Natural killer cell (primary cell): Measurements from ENCODE around the gene GTF2IRD1. TPM values are rescaled to one million over a fixed set of nuclear protein-coding genes. Genes with fewer than 3 reads are reported as not detected.

Experiments used
- ATAC-seq, 3 donors: fragments of 150-1000 bp in 2 of 3; fragments of 200-7000 bp in 1 of 3; cut with Tn5 transposase; 1 replicate in 1 of 3; 2 replicates in 2 of 3; pipeline ENCODE4 v1.10.0; 2021; ENCODE audit warnings: mild to moderate bottlenecking in 2 of 3, moderate library complexity in 2 of 3
- DNase-seq, 2 donors: peaks; one replicate each; pipeline versions ENCODE4 v3.0.0 to v3.0.0-alpha.2; 2013 to 2021; ENCODE audit warnings: mixed read lengths in 1 of 2
- H3K27ac ChIP-seq: one replicate; pipeline ENCODE4 v1.5.1; 2013; ENCODE audit warnings: mild to moderate bottlenecking, low read length
- H3K27me3 ChIP-seq: one replicate; pipeline ENCODE4 v1.6.1; 2013; ENCODE audit warnings: low read length; ENCODE audit not compliant: control insufficient read depth, insufficient read depth
- H3K36me3 ChIP-seq: one replicate; pipeline ENCODE4 v1.6.1; 2013; ENCODE audit warnings: low read length; ENCODE audit not compliant: control insufficient read depth, insufficient read depth
- H3K4me1 ChIP-seq: one replicate; pipeline ENCODE4 v1.6.1; 2013; ENCODE audit warnings: low read length; ENCODE audit not compliant: control insufficient read depth, insufficient read depth
- H3K4me3 ChIP-seq: one replicate; pipeline ENCODE4 v1.5.1; 2013; ENCODE audit warnings: low read length
- H3K9me3 ChIP-seq: one replicate; pipeline ENCODE4 v1.6.1; 2013; ENCODE audit warnings: low read length; ENCODE audit not compliant: control insufficient read depth, insufficient read depth
- H3K27ac Mint-ChIP-seq, 2 donors: one replicate each; pipeline ENCODE4 v1.8.0; 2022; ENCODE audit warnings: mild to moderate bottlenecking in 2 of 2, mixed read lengths in 2 of 2, moderate library complexity in 1 of 2
- H3K27me3 Mint-ChIP-seq, 2 donors: one replicate each; pipeline ENCODE4 v1.8.0; 2022; ENCODE audit warnings: low read depth in 2 of 2, mixed read lengths in 2 of 2
- H3K36me3 Mint-ChIP-seq: one replicate; pipeline ENCODE4 v1.8.0; 2022; ENCODE audit warnings: mixed read lengths
- H3K4me1 Mint-ChIP-seq, 2 donors: one replicate each; pipeline ENCODE4 v1.8.0; 2022; ENCODE audit warnings: mixed read lengths in 2 of 2
- H3K4me3 Mint-ChIP-seq: one replicate; pipeline ENCODE4 v1.8.0; 2022; ENCODE audit warnings: mild to moderate bottlenecking, moderate library complexity, mixed read lengths
- H3K9me3 Mint-ChIP-seq, 2 donors: one replicate each; pipeline ENCODE4 v1.8.0; 2022; ENCODE audit warnings: mixed read lengths in 2 of 2
- CTCF ChIP-seq: fragments of 200-600 bp; IDR thresholded peaks from one replicate; pipeline ENCODE4 v1.8.0; 2022; ENCODE audit warnings: antibody characterized with exemption
- WGBS: methylation state at CpG from one replicate; pipeline ENCODE4 v1.1.7; 2013; ENCODE audit warnings: missing lambda C conversion rate; ENCODE audit not compliant: insufficient coverage; 5-methylcytosine and 5-hydroxymethylcytosine counted together
- intact Hi-C: fragments of 100-400 bp; cut with micrococcal nuclease; formaldehyde crosslinking; loops from one replicate; pipeline ENCODE4 v1.14.2; 2022
- total RNA-seq, 4 donors: library from RNA; stranded (reverse); fragments of 120-200 nt in 1 of 4; gene quantifications; one replicate each; pipeline versions ENCODE4 v1.2.3 to v1.2.4, GENCODE V29; 2013 to 2022

Gene GTF2IRD1
- total RNA-seq, 3 donors from 2014 or later (not counting 1 experiment from before 2014, with no cell fraction given): not detected

- TF ChIP-seq CTCF: no peak
- no peaks in the 10 kb centered on the region for H3K36me3 ChIP-seq
- Mint-ChIP-seq H3K9me3 (no peaks in the 10 kb centered on the region), H3K4me3 (no peak overlapping the region), H3K4me1 (no peaks in the 10 kb centered on the region), H3K36me3 (no peaks in the 10 kb centered on the region), H3K27me3 (no peaks in the 10 kb centered on the region), H3K27ac (no peak overlapping the region)
- ATAC-seq (no peak), DNase-seq (no peak)
- H3K4me1 ChIP-seq: no peaks in the 10 kb centered on the region
- 83% methylated on average over 2 of the region's 2 CpGs for WGBS
- intact Hi-C loops: no loop called here
- no peak overlapping the region for H3K27ac ChIP-seq
- H3K9me3 ChIP-seq: peaks cover 3% of the 10 kb centered on the region
- H3K4me3 ChIP-seq: no peak overlapping the region
- no peaks in the 10 kb centered on the region for H3K27me3 ChIP-seq
Measured at GRCh38 chr7:74518654-74519053, 64.9 kb downstream of the GTF2IRD1 start.

- intact Hi-C loops: no loop called here
- Mint-ChIP-seq H3K27ac (no peak overlapping the region), H3K27me3 (no peaks in the 10 kb centered on the region), H3K4me3 (no peak overlapping the region), H3K36me3 (no peaks in the 10 kb centered on the region), H3K4me1 (no peaks in the 10 kb centered on the region), H3K9me3 (no peaks in the 10 kb centered on the region)
- H3K9me3 ChIP-seq: peaks cover 3% of the 10 kb centered on the region
- 92% methylated on average over 14 of the region's 14 CpGs for WGBS
- TF ChIP-seq CTCF: no peak
- ATAC-seq: no peak
- no peaks in the 10 kb centered on the region for H3K36me3 ChIP-seq
- no peak for DNase-seq
- H3K4me3 ChIP-seq: no peak overlapping the region
- H3K27ac ChIP-seq: no peak overlapping the region
- no peaks in the 10 kb centered on the region for H3K27me3 ChIP-seq
- no peaks in the 10 kb centered on the region for H3K4me1 ChIP-seq
Measured at GRCh38 chr7:74519395-74519794, 65.7 kb downstream of the GTF2IRD1 start.

- Histone ChIP-seq H3K27me3 (no peaks in the 10 kb centered on the region), H3K27ac (no peak overlapping the region), H3K36me3 (no peaks in the 10 kb centered on the region), H3K9me3 (peaks cover 3% of the 10 kb centered on the region), H3K4me1 (no peaks in the 10 kb centered on the region), H3K4me3 (no peak overlapping the region)
- no peak for DNase-seq
- no peak overlapping the region for H3K4me3 Mint-ChIP-seq
- H3K36me3 Mint-ChIP-seq: no peaks in the 10 kb centered on the region
- 95% methylated on average over 10 of the region's 10 CpGs for WGBS
- no peak for TF ChIP-seq CTCF
- no peaks in the 10 kb centered on the region for H3K9me3 Mint-ChIP-seq
- intact Hi-C loops: no loop called here
- no peaks in the 10 kb centered on the region for H3K27me3 Mint-ChIP-seq
- H3K27ac Mint-ChIP-seq: no peak overlapping the region
- no peaks in the 10 kb centered on the region for H3K4me1 Mint-ChIP-seq
- ATAC-seq: no peak
Measured at GRCh38 chr7:74521855-74522254, 68.1 kb downstream of the GTF2IRD1 start.

GRCh38 chr7:74522281-74522905 is 68.7 kb downstream of the GTF2IRD1 start:
- no peaks in the 10 kb centered on the region for H3K9me3 Mint-ChIP-seq
- Histone ChIP-seq H3K36me3 (no peaks in the 10 kb centered on the region), H3K27ac (no peak overlapping the region), H3K9me3 (peaks cover 3% of the 10 kb centered on the region), H3K27me3 (no peaks in the 10 kb centered on the region), H3K4me1 (no peaks in the 10 kb centered on the region), H3K4me3 (no peak overlapping the region)
- intact Hi-C loops: no loop called here
- no peaks in the 10 kb centered on the region for H3K27me3 Mint-ChIP-seq
- WGBS: 100% methylated on average over 1 of the region's 1 CpG
- no peak for DNase-seq
- H3K27ac Mint-ChIP-seq: no peak overlapping the region
- H3K4me3 Mint-ChIP-seq: no peak overlapping the region
- TF ChIP-seq CTCF: no peak
- no peaks in the 10 kb centered on the region for H3K4me1 Mint-ChIP-seq
- H3K36me3 Mint-ChIP-seq: no peaks in the 10 kb centered on the region
- ATAC-seq: no peak
